A673 (cell line): ENCODE measurements around the gene EFTUD2. TPM values are rescaled to one million over a fixed set of nuclear protein-coding genes. Genes with fewer than 3 reads are reported as not detected.

ENCODE experiments used
- BruUV-seq: library from RNA; stranded (reverse); fragments of 400-500 nt; replicated peaks from 2 replicates; lab custom pipeline; 2021; lab: Mats Ljungman, UMichigan
- CTCF ChIA-PET: fragments of 300-600 bp; sonication (Branson Sonifier 250); formaldehyde crosslinking; loops from one replicate; lab custom pipeline; 2022; ENCODE audit warnings: antibody characterized with exemption; lab: Charles Lee
- POLR2A ChIA-PET: fragments of 300-600 bp; sonication (Branson Sonifier 250); formaldehyde crosslinking; loops from one replicate; lab custom pipeline; 2022; ENCODE audit warnings: antibody characterized with exemption; ENCODE audit not compliant: low non-redundant PET; lab: Charles Lee
- DNase-seq: peaks from one replicate; pipeline ENCODE4 v3.0.0-alpha.2; 2015; ENCODE audit warnings: low spot score
- H3K27ac ChIP-seq: fragments of 200-600 bp; sonication (generic); 2 replicates; pipeline ENCODE4 v1.5.1; 2016; ENCODE audit warnings: mixed run types, low read depth, mild to moderate bottlenecking, mixed read lengths, antibody characterized with exemption, low read length; ENCODE audit not compliant: poor library complexity, severe bottlenecking
- H3K27me3 ChIP-seq: fragments of 200-600 bp; sonication (generic); replicated peaks from 2 replicates; pipeline ENCODE4 v1.6.1; 2017; ENCODE audit warnings: mixed run types, low read depth, mild to moderate bottlenecking, mixed read lengths, antibody characterized with exemption, low read length; ENCODE audit not compliant: insufficient read depth, poor library complexity
- H3K36me3 ChIP-seq: fragments of 200-600 bp; sonication (generic); 2 replicates; pipeline ENCODE4 v1.6.1; 2016; ENCODE audit warnings: mixed run types, mild to moderate bottlenecking, mixed read lengths, antibody characterized with exemption, low read length; ENCODE audit not compliant: insufficient read depth, poor library complexity, severe bottlenecking
- H3K4me1 ChIP-seq: fragments of 200-600 bp; sonication (generic); 2 replicates; pipeline ENCODE4 v1.6.1; 2017; ENCODE audit warnings: mixed run types, mild to moderate bottlenecking, mixed read lengths, antibody characterized with exemption, low read length; ENCODE audit not compliant: insufficient read depth, poor library complexity, severe bottlenecking
- H3K4me3 ChIP-seq: fragments of 200-600 bp; sonication (generic); 2 replicates; pipeline ENCODE4 v1.5.1; 2016; ENCODE audit warnings: low read depth, mixed run types, mild to moderate bottlenecking, mixed read lengths, low read length; ENCODE audit not compliant: poor library complexity, severe bottlenecking
- H3K9me3 ChIP-seq: fragments of 200-600 bp; sonication (generic); 2 replicates; pipeline ENCODE4 v1.6.1; 2016; ENCODE audit warnings: mixed run types, low read depth, mild to moderate bottlenecking, mixed read lengths, antibody characterized with exemption, low read length; ENCODE audit not compliant: poor library complexity, severe bottlenecking
- CTCF ChIP-seq: fragments of 300-800, 200-600 bp; sonication (generic); conservative IDR thresholded peaks from 2 replicates; pipeline ENCODE4 v1.5.1; 2017; ENCODE audit warnings: low read depth, mild to moderate bottlenecking, antibody characterized with exemption, low read length, moderate library complexity, mixed read lengths
- EZH2 ChIP-seq: fragments of 200-600 bp; sonication (generic); IDR thresholded peaks from 2 replicates; pipeline ENCODE4 v1.6.1; 2017; ENCODE audit warnings: borderline replicate concordance, low read depth, mild to moderate bottlenecking, mixed read lengths, antibody characterized with exemption, low read length; ENCODE audit not compliant: poor library complexity, severe bottlenecking
- intact Hi-C: fragments of 100-400 bp; cut with micrococcal nuclease; formaldehyde crosslinking; loops from one replicate; pipeline ENCODE4 v1.10.0; 2022; ENCODE audit not compliant: unreplicated experiment
- total RNA-seq: library from RNA; stranded (reverse); gene quantifications from 2 replicates; pipeline ENCODE4 v1.2.3, GENCODE V29; 2021

EFTUD2 gene
- total RNA-seq, 1 experiment from 2014 or later, result 144 TPM

GRCh38 chr17:44848961-44849489 lies 50.2 kb downstream of the EFTUD2 start:
- intact Hi-C loops, result no loop called here
- TF ChIP-seq EZH2, result no peak
- TF ChIP-seq CTCF, result no peak
- Histone ChIP-seq H3K4me1 (no peaks in the 10 kb centered on the region), H3K9me3 (no peaks in the 10 kb centered on the region), H3K36me3 (peaks cover 10% of the 10 kb centered on the region), H3K4me3 (no peak overlapping the region), H3K27me3 (no peaks in the 10 kb centered on the region), H3K27ac (no peak overlapping the region)
- no peak for DNase-seq
- POLR2A ChIA-PET, result no interaction called here
- CTCF ChIA-PET, result no interaction called here
- no TSS peak for BruUV-seq

- DNase-seq, result no peak
- H3K9me3 ChIP-seq, result no peaks in the 10 kb centered on the region
- TF ChIP-seq EZH2 (no peak), CTCF (no peak)
- ChIA-PET POLR2A (no interaction called here), CTCF (no interaction called here)
- no peak overlapping the region for H3K4me3 ChIP-seq
- no peaks in the 10 kb centered on the region for H3K4me1 ChIP-seq
- BruUV-seq, result no TSS peak
- no peaks in the 10 kb centered on the region for H3K27me3 ChIP-seq
- intact Hi-C loops, result no loop called here
- no peak overlapping the region for H3K27ac ChIP-seq
- peaks cover 6% of the 10 kb centered on the region for H3K36me3 ChIP-seq
Measured at GRCh38 chr17:44848257-44848795, 50.9 kb downstream of the EFTUD2 start.

DNA sequence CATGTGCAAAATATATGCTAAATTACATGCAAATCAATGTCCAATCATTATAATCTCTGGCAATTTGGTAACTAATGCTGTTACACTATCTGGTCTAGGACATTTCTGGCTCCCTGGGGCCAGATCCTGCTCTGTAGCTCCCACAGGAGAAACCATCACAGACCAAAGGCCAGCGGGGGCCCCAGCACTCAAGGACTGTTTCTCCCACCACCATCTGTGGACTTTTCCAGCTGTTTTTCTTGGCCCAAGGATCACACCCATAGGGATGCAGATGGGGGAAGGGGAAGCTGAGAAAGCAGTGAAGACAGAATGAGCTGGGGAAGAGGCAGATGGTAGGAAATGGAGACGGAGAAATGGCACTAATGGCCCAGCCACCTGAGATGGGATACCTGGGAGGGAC lies 51.7 kb downstream of the EFTUD2 start, which contains the start of gene HIGD1B:
Gene HIGD1B, plus strand, starts transcription at position 298 of the 400 bp plus-strand sequence. CDS start 270 bp downstream, outside the sequence.
- Histone ChIP-seq H3K27ac (no peak within 1 kb of the TSS), H3K27me3 (no peaks in the 10 kb centered on the region), H3K9me3 (no peaks in the 10 kb centered on the region), H3K4me3 (no peak within 1 kb of the TSS), H3K4me1 (no peaks in the 10 kb centered on the region), H3K36me3 (peaks cover 2% of the 10 kb centered on the region)
- TF ChIP-seq EZH2, result no peak
- TF ChIP-seq CTCF, result no peak
- ChIA-PET CTCF (no interaction called here), POLR2A (no interaction called here)
- intact Hi-C loops, result no loop called here
- no peak for DNase-seq
- no TSS peak for BruUV-seq
